BLaER1 treated with 17β-estradiol and CSF1 and Interleukin-3, amounts not matched to agents 10 nM and 100 nM (cell line): ENCODE data around the gene PLIN3.
"Not testable (repeated sequence)": the region's sequence is repeated elsewhere in the genome, so short reads cannot be mapped to it uniquely, and the experiment has no call there.

ENCODE experiments used
- H3K27ac ChIP-seq, 11 experiments: shearing (Covaris generic); formaldehyde crosslinking; 2 replicates each; pipeline ENCODE4 v1.8.1; 2022
- H3K27me3 ChIP-seq, 11 experiments: shearing (Covaris generic); formaldehyde crosslinking; 2 replicates each; pipeline ENCODE4 v1.8.1; 2022
- H3K36me3 ChIP-seq, 11 experiments: shearing (Covaris generic); formaldehyde crosslinking; 2 replicates each; pipeline ENCODE4 v1.8.1; 2022
- H3K4me1 ChIP-seq, 10 experiments: shearing (Covaris generic); formaldehyde crosslinking; 2 replicates each; pipeline ENCODE4 v1.8.1; 2022
- H3K4me2 ChIP-seq, 11 experiments: shearing (Covaris generic); formaldehyde crosslinking; 2 replicates each; pipeline ENCODE4 v1.8.1; 2022
- H3K4me3 ChIP-seq, 10 experiments: shearing (Covaris generic); formaldehyde crosslinking; 2 replicates each; pipeline ENCODE4 v1.8.1; 2022
- H3K9ac ChIP-seq, 11 experiments: shearing (Covaris generic); formaldehyde crosslinking; 2 replicates each; pipeline ENCODE4 v1.8.1; 2022
- H3K9me3 ChIP-seq, 11 experiments: shearing (Covaris generic); formaldehyde crosslinking; replicated peaks in 1 of 11; 2 replicates each; pipeline ENCODE4 v1.8.1; 2022
- H4K20me1 ChIP-seq, 11 experiments: shearing (Covaris generic); formaldehyde crosslinking; 2 replicates each; pipeline ENCODE4 v1.8.1; 2022
- Cebpa-rat ChIP-seq, 11 experiments: shearing (Covaris generic); IDR thresholded peaks; 2 replicates each; pipeline ENCODE4 v1.8.1; 2022

PLIN3 gene

DNA sequence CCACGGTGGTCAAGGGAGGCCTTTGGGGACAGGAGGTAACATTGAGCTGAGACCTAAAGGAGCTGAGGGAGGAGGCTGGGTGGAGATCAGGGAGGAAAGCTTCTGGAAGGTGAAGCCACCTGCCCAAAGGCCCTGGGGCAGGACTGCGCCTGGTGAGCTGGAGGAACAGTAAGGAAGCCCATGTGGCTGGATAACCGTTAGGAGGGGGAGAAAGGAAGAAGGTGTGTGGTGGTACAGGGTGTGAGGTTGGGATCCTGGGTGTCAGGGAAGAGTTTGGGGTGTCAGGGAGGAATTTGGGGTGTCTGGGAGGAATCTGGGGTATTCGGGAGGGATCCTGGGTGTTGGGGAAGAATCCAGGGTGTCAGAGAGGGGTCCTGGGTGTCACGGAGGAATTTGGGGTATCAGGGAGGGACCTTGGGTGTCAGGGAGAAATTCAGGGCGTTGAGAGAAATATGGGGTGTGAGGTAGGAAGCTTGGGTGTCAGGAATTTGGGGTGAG lies 36.6 kb downstream of the PLIN3 start:
- Histone ChIP-seq H3K4me1 (peaks cover 30 to 48% (median 38%) of the 10 kb centered on the region in 10 experiments), H3K9ac (peak overlapping the region; percentile 79 to 95 (median 89)), H3K4me2 (peak overlapping the region; percentile 80 to 100 (median 90)), H3K4me3 (peak overlapping the region; percentile 80 to 98 (median 88)), H3K27ac (peak overlapping the region; percentile 80 to 93 (median 84)), H4K20me1 (peaks cover 3 to 52% (median 21%) of the 10 kb centered on the region in 11 experiments; a peak in 14 of 22 replicates), H3K36me3 (peaks cover 0 to 19% (median 0%) of the 10 kb centered on the region in 11 experiments; a peak in 6 of 22 replicates), H3K27me3 (no peaks in the 10 kb centered on the region), H3K9me3 (no peaks in the 10 kb centered on the region)
- TF ChIP-seq Cebpa-rat (IDR thresholded peaks at IDR 0.05), result no peak

DNA sequence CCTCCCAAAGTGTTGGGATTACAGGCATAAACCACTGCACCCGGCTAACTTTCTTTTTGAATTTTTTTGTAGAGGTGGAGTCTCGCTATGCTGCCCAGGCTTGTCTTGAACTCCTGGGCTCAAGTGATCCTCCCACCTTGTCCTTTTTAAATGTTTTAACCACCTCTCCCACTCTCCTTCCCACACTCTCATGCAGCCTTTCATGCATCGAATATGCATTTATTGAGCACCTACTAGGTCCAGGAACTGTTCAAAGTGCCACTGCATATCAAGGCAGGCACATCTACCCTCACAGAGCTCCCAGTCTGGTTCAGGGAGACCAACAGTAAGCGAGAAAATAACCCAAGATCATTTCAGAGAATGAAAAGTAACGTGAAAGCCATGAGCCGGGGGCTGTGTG lies 37.1 kb downstream of the PLIN3 start:
- no peak for TF ChIP-seq Cebpa-rat (IDR thresholded peaks at IDR 0.05)
- peak overlapping the region; percentile 80 to 100 (median 90) for H3K4me2 ChIP-seq
- peaks cover 3 to 56% (median 21%) of the 10 kb centered on the region in 11 experiments; a peak in 14 of 22 replicates for H4K20me1 ChIP-seq
- H3K4me1 ChIP-seq, result peaks cover 30 to 48% (median 38%) of the 10 kb centered on the region in 10 experiments
- H3K27ac ChIP-seq, result peak overlapping the region in 9 of 11 experiments; percentile 80 to 93 (median 86); a peak in 16 of 22 replicates
- no peaks in the 10 kb centered on the region for H3K27me3 ChIP-seq
- H3K9me3 ChIP-seq, result no peaks in the 10 kb centered on the region
- H3K36me3 ChIP-seq, result peaks cover 0 to 24% (median 2%) of the 10 kb centered on the region in 11 experiments; a peak in 9 of 22 replicates
- peak overlapping the region; percentile 80 to 98 (median 88) for H3K4me3 ChIP-seq
- peak overlapping the region; percentile 79 to 95 (median 89); a peak in 18 of 22 replicates for H3K9ac ChIP-seq

DNA sequence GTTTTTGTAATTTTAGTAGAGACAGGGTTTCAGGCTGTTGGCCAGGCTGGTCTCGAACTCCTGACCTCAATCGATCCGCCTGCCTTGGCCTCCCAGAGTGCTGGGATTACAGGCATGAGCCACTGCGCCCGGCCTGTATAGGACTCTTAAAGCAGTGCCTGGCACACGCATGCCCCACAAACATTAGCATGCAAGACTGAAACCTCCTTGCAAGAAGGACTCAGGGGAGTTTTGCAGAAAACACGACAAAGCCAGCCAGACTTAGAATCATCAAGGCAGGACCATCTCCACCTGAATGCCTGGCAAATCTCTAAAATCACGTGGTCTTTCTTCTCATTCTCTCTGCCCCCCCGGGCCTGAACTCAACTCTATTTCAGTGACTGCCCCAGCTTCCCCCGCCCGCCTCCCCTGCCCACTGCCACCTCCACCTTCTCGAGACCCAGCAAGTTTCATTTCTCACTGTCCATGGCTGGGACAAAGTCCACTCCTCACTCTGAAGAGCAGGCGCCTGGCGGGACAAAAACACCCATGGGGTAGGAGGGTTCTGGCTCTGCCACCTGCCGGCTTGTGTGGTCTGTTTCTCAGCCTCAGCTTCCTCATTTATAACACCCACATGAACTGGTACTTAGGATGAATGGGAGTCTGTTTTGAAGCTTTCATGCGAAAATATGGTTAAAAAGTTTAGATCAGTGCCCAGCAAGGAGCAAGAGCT lies 38.3 kb downstream of the PLIN3 start:
- TF ChIP-seq Cebpa-rat (IDR thresholded peaks at IDR 0.05), result no peak
- peak overlapping the region in 3 of 10 experiments; percentile 84 to 97 (median 86); a peak in 6 of 20 replicates for H3K4me3 ChIP-seq
- H3K27me3 ChIP-seq, result no peaks in the 10 kb centered on the region
- peak overlapping the region in 3 of 11 experiments; percentile 18 to 93 (median 91); a peak in 3 of 22 replicates for H3K9ac ChIP-seq
- peak overlapping the region; percentile 80 to 100 (median 90) for H3K4me2 ChIP-seq
- H3K4me1 ChIP-seq, result peaks cover 30 to 52% (median 38%) of the 10 kb centered on the region in 10 experiments
- no peak overlapping the region for H3K27ac ChIP-seq
- no peaks in the 10 kb centered on the region for H3K9me3 ChIP-seq
- peaks cover 3 to 68% (median 21%) of the 10 kb centered on the region in 11 experiments; a peak in 14 of 22 replicates for H4K20me1 ChIP-seq
- H3K36me3 ChIP-seq, result peaks cover 0 to 31% (median 8%) of the 10 kb centered on the region in 11 experiments; a peak in 11 of 22 replicates

DNA sequence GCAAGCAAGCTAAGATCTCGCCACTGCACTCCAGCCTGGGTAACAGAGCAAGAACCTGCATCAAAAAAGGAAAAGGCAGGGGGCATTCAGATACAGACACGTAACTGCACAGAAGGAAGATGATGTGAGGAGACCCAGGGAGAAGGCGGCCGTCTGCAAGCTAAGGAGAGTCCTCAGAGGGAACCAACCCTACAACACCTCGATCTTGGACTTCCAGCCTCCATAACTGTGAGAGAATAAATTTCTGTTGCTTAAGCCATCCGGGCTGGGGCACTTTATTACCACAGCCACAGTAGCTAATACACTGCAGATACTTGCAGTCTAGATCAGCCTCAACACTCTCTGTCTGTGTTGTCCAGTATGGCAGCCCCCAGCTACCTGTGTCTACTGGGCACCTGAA lies 43.9 kb downstream of the PLIN3 start:
- Histone ChIP-seq H3K4me1 (peaks cover 0 to 16% (median 7%) of the 10 kb centered on the region in 10 experiments; a peak in 11 of 20 replicates), H3K36me3 (peaks cover 6 to 83% (median 28%) of the 10 kb centered on the region in 11 experiments; a peak in 20 of 22 replicates), H3K9ac (no peak overlapping the region), H3K9me3 (no peaks in the 10 kb centered on the region), H3K4me3 (no peak overlapping the region), H4K20me1 (peaks cover 0 to 100% (median 9%) of the 10 kb centered on the region in 11 experiments; a peak in 12 of 22 replicates), H3K4me2 (no peak overlapping the region), H3K27ac (no peak overlapping the region), H3K27me3 (no peaks in the 10 kb centered on the region)
- TF ChIP-seq Cebpa-rat (IDR thresholded peaks at IDR 0.05), result no peak

DNA sequence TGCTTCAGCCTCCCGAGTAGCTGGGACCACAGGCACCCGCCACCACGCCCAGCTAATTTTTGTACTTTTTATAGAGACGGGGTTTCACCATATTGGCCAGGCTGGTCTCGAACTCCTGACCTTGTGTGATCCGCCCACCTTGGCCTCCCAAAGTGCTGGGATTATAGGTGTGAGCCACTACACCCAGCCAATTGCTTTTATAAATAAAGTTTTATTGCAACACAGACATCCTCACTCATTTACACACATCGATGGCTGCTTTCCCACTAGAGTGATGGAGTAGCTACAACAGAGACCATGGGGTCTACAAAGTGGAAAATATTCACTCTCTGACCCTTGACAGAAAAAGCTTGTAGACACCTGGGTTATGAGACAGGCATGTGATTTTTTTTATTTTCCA lies 45.1 kb downstream of the PLIN3 start:
- not testable (repeated sequence) for H3K4me1 ChIP-seq, H3K9ac ChIP-seq, H3K9me3 ChIP-seq, H3K4me2 ChIP-seq, H3K4me3 ChIP-seq, H3K27ac ChIP-seq, H3K27me3 ChIP-seq
- Histone ChIP-seq H4K20me1 (peaks cover 0 to 100% (median 0%) of the 10 kb centered on the region in 11 experiments; a peak in 6 of 22 replicates), H3K36me3 (peaks cover 16 to 86% (median 41%) of the 10 kb centered on the region in 11 experiments)

DNA sequence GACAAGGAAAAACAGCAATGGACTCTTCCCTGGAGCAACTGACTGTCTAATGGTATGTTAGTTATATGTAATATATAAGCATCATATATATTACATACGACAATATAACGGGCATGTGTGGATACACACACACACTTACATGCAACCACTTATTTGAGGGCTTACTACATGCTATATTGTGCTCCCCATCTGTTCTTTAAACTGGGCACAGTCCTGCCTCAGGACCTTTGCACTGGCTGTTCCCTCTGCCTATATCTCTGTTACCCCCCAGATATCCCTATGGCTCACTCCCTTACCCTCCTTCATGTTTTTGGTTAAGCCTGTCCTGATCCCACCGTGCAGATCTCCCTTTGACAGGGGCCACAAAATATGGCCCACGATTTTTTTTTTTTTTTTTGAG lies 46.2 kb downstream of the PLIN3 start:
- H3K4me2 ChIP-seq, result no peak overlapping the region
- H4K20me1 ChIP-seq, result peaks cover 0 to 97% (median 0%) of the 10 kb centered on the region in 11 experiments; a peak in 6 of 22 replicates
- H3K36me3 ChIP-seq, result peaks cover 27 to 91% (median 49%) of the 10 kb centered on the region in 11 experiments
- no peak overlapping the region for H3K9ac ChIP-seq
- no peaks in the 10 kb centered on the region for H3K9me3 ChIP-seq
- no peaks in the 10 kb centered on the region for H3K27me3 ChIP-seq
- no peak for TF ChIP-seq Cebpa-rat (IDR thresholded peaks at IDR 0.05)
- peaks cover under 1 to 10% (median 6%) of the 10 kb centered on the region in 10 experiments; a peak in 17 of 20 replicates for H3K4me1 ChIP-seq
- H3K4me3 ChIP-seq, result no peak overlapping the region
- H3K27ac ChIP-seq, result no peak overlapping the region

DNA sequence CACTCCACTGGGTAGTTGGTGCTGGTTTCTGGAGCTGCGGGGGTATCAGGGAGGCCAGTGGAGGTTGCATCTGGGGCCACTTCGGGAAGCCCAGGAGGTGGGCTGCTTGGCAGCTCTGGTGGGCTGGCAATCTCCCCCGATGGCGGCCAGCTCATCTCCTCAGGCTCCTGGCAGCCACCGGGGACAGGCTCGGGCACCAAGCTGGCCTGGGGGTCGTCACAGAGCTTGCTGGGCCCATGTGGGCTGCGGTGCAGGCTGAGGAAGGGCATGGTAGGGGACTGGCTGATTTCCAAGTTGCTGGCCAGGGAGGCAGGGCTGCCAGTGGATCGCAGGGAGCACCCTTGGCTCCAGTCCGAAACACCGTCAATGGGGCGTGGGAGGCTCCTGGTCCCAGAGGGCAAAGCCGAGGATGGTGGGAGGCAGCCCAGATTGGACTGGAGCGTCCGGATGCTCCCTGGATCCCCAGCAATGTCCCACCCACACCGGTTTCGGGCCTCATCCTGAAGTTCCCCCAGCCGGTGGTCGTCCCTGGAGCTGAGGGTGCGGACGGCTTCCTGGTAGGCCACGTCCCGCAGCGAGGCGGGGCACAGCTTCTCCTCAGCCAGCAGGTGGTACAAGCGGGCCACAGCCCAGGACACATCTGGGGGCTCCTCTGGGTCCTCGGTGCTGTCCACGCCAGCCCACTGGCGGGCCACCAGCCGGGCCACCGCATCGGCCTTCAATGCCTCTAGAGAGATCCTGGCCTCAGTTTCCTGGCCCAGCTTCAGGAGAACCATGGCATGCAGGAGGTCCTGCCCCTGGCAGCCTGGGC lies 49.8 kb downstream of the PLIN3 start:
- Histone ChIP-seq H3K27ac (0 out of 22 replicates have a peak overlapping the region, but pooled peaks of 1 of the 11 experiments have one; percentile 13), H3K36me3 (peaks cover 29 to 65% (median 39%) of the 10 kb centered on the region in 11 experiments)

DNA sequence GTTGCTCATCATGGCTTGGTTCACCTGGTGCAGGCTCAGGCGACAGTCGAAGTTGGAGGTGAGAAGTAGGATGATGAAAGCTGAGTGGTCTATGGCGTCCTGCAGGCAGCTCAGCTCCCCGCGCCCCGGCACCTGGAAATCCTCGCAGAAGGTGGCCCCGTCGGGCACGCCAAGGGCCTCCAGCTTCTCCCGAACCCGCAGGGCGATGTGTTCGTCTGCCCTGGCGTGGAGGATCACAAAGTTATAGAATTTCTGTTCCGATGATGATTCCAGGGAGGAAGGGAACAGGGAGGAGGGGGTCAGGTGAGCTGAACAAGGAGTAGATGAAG lies 50.6 kb downstream of the PLIN3 start:
- TF ChIP-seq Cebpa-rat (IDR thresholded peaks at IDR 0.05), result no peak

More for the DNA sequence above, 49.8 kb downstream of the PLIN3 start:
- H3K4me2 ChIP-seq, result no peak overlapping the region
- no peaks in the 10 kb centered on the region for H3K9me3 ChIP-seq
- H3K9ac ChIP-seq, result no peak overlapping the region
- peaks cover 12 to 38% (median 27%) of the 10 kb centered on the region in 10 experiments for H3K4me1 ChIP-seq
- H3K4me3 ChIP-seq, result no peak overlapping the region
- no peak for TF ChIP-seq Cebpa-rat (IDR thresholded peaks at IDR 0.05)
- peaks cover 0 to 61% (median 0%) of the 10 kb centered on the region in 11 experiments; a peak in 5 of 22 replicates for H4K20me1 ChIP-seq
- H3K27me3 ChIP-seq, result no peaks in the 10 kb centered on the region

More for the DNA sequence above, 50.6 kb downstream of the PLIN3 start:
- Histone ChIP-seq H3K4me3 (no peak overlapping the region), H3K36me3 (peaks cover 24 to 57% (median 37%) of the 10 kb centered on the region in 11 experiments), H3K4me2 (no peak overlapping the region), H3K27ac (peak overlapping the region in 5 of 11 experiments; percentile 73 to 84 (median 82); a peak in 7 of 22 replicates), H3K27me3 (no peaks in the 10 kb centered on the region), H3K9me3 (no peaks in the 10 kb centered on the region), H3K4me1 (peaks cover 15 to 45% (median 35%) of the 10 kb centered on the region in 10 experiments), H4K20me1 (peaks cover 0 to 53% (median 0%) of the 10 kb centered on the region in 11 experiments; a peak in 5 of 22 replicates), H3K9ac (no peak overlapping the region)
